MM.1S (cell line): Measurements from ENCODE around the gene SPG21.

Experiments
- DNase-seq: peaks from one replicate; pipeline ENCODE4 v3.0.0-alpha.2; 2015
- H2AFZ ChIP-seq: fragments of 300-600 bp; sonication (generic); 2 replicates; pipeline ENCODE4 v1.6.0; 2016; ENCODE audit warnings: antibody characterized with exemption, low read length
- H3F3A ChIP-seq: fragments of 300-600 bp; sonication (generic); 2 replicates; pipeline ENCODE4 v1.6.1; 2016; ENCODE audit warnings: mild to moderate bottlenecking, antibody characterized with exemption, low read length, moderate library complexity, mixed read lengths; ENCODE audit not compliant: insufficient read depth
- H3K27ac ChIP-seq: fragments of 300-600 bp; sonication (generic); 2 replicates; pipeline ENCODE4 v1.5.1; 2016; ENCODE audit warnings: mild to moderate bottlenecking, low read length
- H3K27me3 ChIP-seq: fragments of 300-600 bp; sonication (generic); replicated peaks from 2 replicates; pipeline ENCODE4 v1.6.0; 2016; ENCODE audit warnings: low read length; ENCODE audit not compliant: insufficient read depth
- H3K36me3 ChIP-seq: fragments of 300-600 bp; sonication (generic); replicated peaks from 2 replicates; pipeline ENCODE4 v1.6.1; 2016; ENCODE audit warnings: mild to moderate bottlenecking, low read length, mixed read lengths; ENCODE audit not compliant: insufficient read depth
- H3K4me1 ChIP-seq: fragments of 300-600 bp; sonication (generic); 2 replicates; pipeline ENCODE4 v1.6.1; 2016; ENCODE audit warnings: low read length, mixed read lengths
- H3K4me2 ChIP-seq: fragments of 300-600 bp; sonication (generic); 2 replicates; pipeline ENCODE4 v1.6.0; 2016; ENCODE audit warnings: low read depth, low read length
- H3K4me3 ChIP-seq: fragments of 300-600 bp; sonication (generic); 2 replicates; pipeline ENCODE4 v1.5.1; 2016; ENCODE audit warnings: low read length, mixed read lengths
- H3K79me2 ChIP-seq: fragments of 300-600 bp; sonication (generic); 2 replicates; pipeline ENCODE4 v1.6.1; 2016; ENCODE audit warnings: mixed run types, low read length, mixed read lengths
- H3K9ac ChIP-seq: fragments of 300-600 bp; sonication (generic); 2 replicates; pipeline ENCODE4 v1.6.1; 2016; ENCODE audit warnings: low read length, mixed read lengths
- H3K9me2 ChIP-seq: fragments of 300-600 bp; sonication (generic); replicated peaks from 2 replicates; pipeline ENCODE4 v1.6.1; 2016; ENCODE audit warnings: mild to moderate bottlenecking, low read length, mixed read lengths; ENCODE audit not compliant: insufficient read depth
- H3K9me3 ChIP-seq: fragments of 300-600 bp; sonication (generic); replicated peaks from 2 replicates; pipeline ENCODE4 v1.6.1; 2016; ENCODE audit warnings: mild to moderate bottlenecking, low read length, mixed read lengths; ENCODE audit not compliant: insufficient read depth
- H4K20me1 ChIP-seq: fragments of 300-600 bp; sonication (generic); 2 replicates; pipeline ENCODE4 v1.6.1; 2016; ENCODE audit warnings: mild to moderate bottlenecking, low read length, moderate library complexity, mixed read lengths; ENCODE audit not compliant: insufficient read depth
- CTCF ChIP-seq: fragments of 300-600 bp; sonication (generic); IDR thresholded peaks from 2 replicates; pipeline ENCODE4 v1.5.1; 2016; ENCODE audit warnings: antibody characterized with exemption, low read length, mixed read lengths
- EZH2 ChIP-seq: fragments of 300-600 bp; sonication (generic); optimal IDR thresholded peaks from 2 replicates; pipeline ENCODE3; 2017; ENCODE audit warnings: low read depth, mild to moderate bottlenecking, antibody characterized with exemption, low read length, mixed read lengths
- EZH2phosphoT487 ChIP-seq: fragments of 300-600 bp; sonication (generic); IDR thresholded peaks from 2 replicates; pipeline ENCODE4 v1.6.1; 2018; ENCODE audit warnings: antibody characterized with exemption, low read length

The SPG21 gene

GRCh38 chr15:64943512-64944225 lies 46.0 kb downstream of the SPG21 start:
- H3K4me2 ChIP-seq: no peak overlapping the region
- H3K9me3 ChIP-seq: no peaks in the 10 kb centered on the region
- no peaks in the 10 kb centered on the region for H3K9me2 ChIP-seq
- H3K36me3 ChIP-seq: no peaks in the 10 kb centered on the region
- H3K9ac ChIP-seq: no peak overlapping the region
- H3K79me2 ChIP-seq: no peaks in the 10 kb centered on the region
- H3K4me3 ChIP-seq: no peak overlapping the region
- no peaks in the 10 kb centered on the region for H3K4me1 ChIP-seq
- no peaks in the 10 kb centered on the region for H3F3A ChIP-seq
- H4K20me1 ChIP-seq: no peaks in the 10 kb centered on the region
- no peaks in the 10 kb centered on the region for H3K27me3 ChIP-seq
- H2AFZ ChIP-seq: no peak overlapping the region
- H3K27ac ChIP-seq: no peak overlapping the region
- TF ChIP-seq EZH2phosphoT487 (no peak), EZH2 (no peak), CTCF (no peak)
- DNase-seq: no peak

GRCh38 chr15:64942356-64942755 lies 47.4 kb downstream of the SPG21 start:
- Histone ChIP-seq H3K9ac (no peak overlapping the region), H3K4me1 (no peaks in the 10 kb centered on the region), H2AFZ (no peak overlapping the region), H3F3A (no peaks in the 10 kb centered on the region), H3K4me2 (no peak overlapping the region), H3K4me3 (no peak overlapping the region), H3K9me3 (no peaks in the 10 kb centered on the region), H3K79me2 (no peaks in the 10 kb centered on the region), H3K27me3 (no peaks in the 10 kb centered on the region), H3K9me2 (no peaks in the 10 kb centered on the region), H3K36me3 (no peaks in the 10 kb centered on the region), H4K20me1 (no peaks in the 10 kb centered on the region), H3K27ac (no peak overlapping the region)
- no peak for DNase-seq
- TF ChIP-seq EZH2phosphoT487: no peak
- TF ChIP-seq EZH2: no peak
- TF ChIP-seq CTCF: no peak

- Histone ChIP-seq H3K9ac (no peak overlapping the region), H3K4me3 (no peak overlapping the region), H3K79me2 (no peaks in the 10 kb centered on the region), H3K9me3 (no peaks in the 10 kb centered on the region), H3K4me2 (no peak overlapping the region), H3K4me1 (no peaks in the 10 kb centered on the region), H3F3A (no peaks in the 10 kb centered on the region), H3K9me2 (no peaks in the 10 kb centered on the region), H3K36me3 (no peaks in the 10 kb centered on the region), H3K27ac (no peak overlapping the region), H2AFZ (no peak overlapping the region), H3K27me3 (no peaks in the 10 kb centered on the region), H4K20me1 (no peaks in the 10 kb centered on the region)
- no peak for TF ChIP-seq CTCF
- TF ChIP-seq EZH2phosphoT487: no peak
- no peak for TF ChIP-seq EZH2
- DNase-seq: peak; percentile 7
These were observed 51.5 kb downstream of the SPG21 start for GRCh38 chr15:64938192-64938591.
